HG03520 (cell line): ENCODE results near the gene SH3RF2.
"Not testable (repeated sequence)": the region's sequence is repeated elsewhere in the genome, so short reads cannot be mapped to it uniquely, and the experiment has no call there.

Experiments
- ATAC-seq: cut with Tn5 transposase; IDR thresholded peaks from one replicate; pipeline ENCODE4 v1.9.1; 2021; ENCODE audit warnings: mild to moderate bottlenecking, moderate library complexity; ENCODE audit not compliant: unreplicated experiment

SH3RF2 gene

GRCh38 chr5:145947581-145947980, 11.2 kb downstream of the SH3RF2 start:
- ATAC-seq: no peak

- no peak for ATAC-seq
Observed at GRCh38 chr5:145948047-145948446, 11.7 kb downstream of the SH3RF2 start.

- ATAC-seq: no peak
Observed at GRCh38 chr5:145948921-145949320, 12.5 kb downstream of the SH3RF2 start.

- no peak for ATAC-seq
Observed at GRCh38 chr5:145949474-145949873, 13.1 kb downstream of the SH3RF2 start.

GRCh38 chr5:145951071-145951470, 14.7 kb downstream of the SH3RF2 start:
- ATAC-seq: no peak

- ATAC-seq: no peak
Observed at GRCh38 chr5:145953202-145953601, 16.8 kb downstream of the SH3RF2 start.

GRCh38 chr5:145954140-145954539, 17.8 kb downstream of the SH3RF2 start:
- ATAC-seq: not testable (repeated sequence)

- ATAC-seq: no peak
Observed at GRCh38 chr5:145957388-145957787, 21.0 kb downstream of the SH3RF2 start.

GRCh38 chr5:145958436-145958835, 22.1 kb downstream of the SH3RF2 start:
- ATAC-seq: no peak

- ATAC-seq: no peak
Observed at GRCh38 chr5:145960166-145960565, 23.8 kb downstream of the SH3RF2 start.

GRCh38 chr5:145960848-145961600, 24.6 kb downstream of the SH3RF2 start:
- no peak for ATAC-seq

- no peak for ATAC-seq
Observed at GRCh38 chr5:145962001-145962400, 25.6 kb downstream of the SH3RF2 start.

GRCh38 chr5:145964008-145964407, 27.6 kb downstream of the SH3RF2 start:
- ATAC-seq: not testable (repeated sequence)

GRCh38 chr5:145965804-145966203, 29.4 kb downstream of the SH3RF2 start:
- ATAC-seq: no peak

- ATAC-seq: no peak
Observed at GRCh38 chr5:145967296-145967695, 30.9 kb downstream of the SH3RF2 start.

- no peak for ATAC-seq
Observed at GRCh38 chr5:145968970-145969713, 32.8 kb downstream of the SH3RF2 start.

GRCh38 chr5:145969714-145970092, 33.3 kb downstream of the SH3RF2 start:
- no peak for ATAC-seq

GRCh38 chr5:145971108-145971507, 34.7 kb downstream of the SH3RF2 start:
- ATAC-seq: no peak

- no peak for ATAC-seq
Observed at GRCh38 chr5:145971701-145972100, 35.3 kb downstream of the SH3RF2 start.

- ATAC-seq: no peak
Observed at GRCh38 chr5:145975001-145975360, 38.6 kb downstream of the SH3RF2 start.

GRCh38 chr5:145975361-145976066, 39.1 kb downstream of the SH3RF2 start:
- ATAC-seq: no peak
